GM23338 (cell line): ENCODE measurements around the gene SNX15. TPM values are rescaled to one million over a fixed set of nuclear protein-coding genes. Genes with fewer than 3 reads are reported as not detected.
"Not testable (repeated sequence)": the region's sequence is repeated elsewhere in the genome, so short reads cannot be mapped to it uniquely, and the experiment has no call there.

Source experiments
- ATAC-seq: fragments of 200-7000 bp; cut with Tn5 transposase; 3 replicates; pipeline ENCODE4 v1.9.1; 2020
- DNase-seq: peaks from one replicate; pipeline ENCODE4 v3.0.0-alpha.2; 2015; ENCODE audit warnings: low spot score
- H2AFZ ChIP-seq: fragments of 200-600 bp; sonication (generic); 2 replicates; pipeline ENCODE4 v1.8.0; 2016; ENCODE audit warnings: antibody characterized with exemption, mild to moderate bottlenecking, moderate library complexity
- H3F3A ChIP-seq: fragments of 200-600 bp; sonication (generic); replicated peaks from 2 replicates; pipeline ENCODE4 v1.8.0; 2017; ENCODE audit warnings: antibody characterized with exemption, mixed run types, low read depth
- H3K27ac ChIP-seq: fragments of 200-600 bp; sonication (generic); 2 replicates; pipeline ENCODE4 v1.6.1; 2016; ENCODE audit warnings: low read depth
- H3K27me3 ChIP-seq: fragments of 200-600 bp; sonication (generic); 2 replicates; pipeline ENCODE4 v1.8.0; 2016; ENCODE audit warnings: mild to moderate bottlenecking, mixed run types, moderate library complexity; ENCODE audit not compliant: insufficient read depth
- H3K36me3 ChIP-seq: fragments of 200-600 bp; sonication (generic); 2 replicates; pipeline ENCODE4 v1.8.0; 2016; ENCODE audit warnings: mild to moderate bottlenecking; ENCODE audit not compliant: insufficient read depth
- H3K4me1 ChIP-seq: fragments of 200-600 bp; sonication (generic); 2 replicates; pipeline ENCODE4 v1.8.0; 2016; ENCODE audit warnings: mild to moderate bottlenecking, moderate library complexity; ENCODE audit not compliant: insufficient read depth
- H3K4me2 ChIP-seq: fragments of 200-600 bp; sonication (generic); 2 replicates; pipeline ENCODE4 v1.7.1; 2017; ENCODE audit warnings: mixed run types
- H3K4me3 ChIP-seq: fragments of 200-600 bp; sonication (generic); 2 replicates; pipeline ENCODE4 v1.6.1; 2016; ENCODE audit warnings: mixed run types
- H3K79me2 ChIP-seq: fragments of 200-600 bp; sonication (generic); replicated peaks from 2 replicates; pipeline ENCODE4 v1.8.0; 2017; ENCODE audit warnings: mild to moderate bottlenecking; ENCODE audit not compliant: insufficient read depth
- H3K9me2 ChIP-seq: fragments of 200-600 bp; sonication (generic); 2 replicates; pipeline ENCODE4 v1.8.0; 2017; ENCODE audit not compliant: insufficient read depth
- H4K20me1 ChIP-seq: fragments of 200-600 bp; sonication (generic); replicated peaks from 2 replicates; pipeline ENCODE4 v1.8.0; 2017; ENCODE audit warnings: mild to moderate bottlenecking; ENCODE audit not compliant: insufficient read depth
- H3K27ac Mint-ChIP-seq: 2 replicates; pipeline ENCODE4 v1.8.0; 2020; ENCODE audit warnings: inconsistent platforms, mild to moderate bottlenecking, moderate library complexity, mixed read lengths
- H3K27me3 Mint-ChIP-seq: 3 replicates; pipeline ENCODE4 v1.8.0; 2022; ENCODE audit warnings: low read depth, mild to moderate bottlenecking, moderate library complexity, mixed read lengths, inconsistent platforms; ENCODE audit not compliant: insufficient read depth, poor library complexity
- H3K36me3 Mint-ChIP-seq: 3 replicates; pipeline ENCODE4 v1.8.0; 2021; ENCODE audit warnings: low read depth, mild to moderate bottlenecking, inconsistent platforms, moderate library complexity, mixed read lengths
- H3K4me1 Mint-ChIP-seq: 3 replicates; pipeline ENCODE4 v1.8.0; 2020; ENCODE audit warnings: mild to moderate bottlenecking, inconsistent platforms, mixed read lengths
- H3K4me3 Mint-ChIP-seq: 3 replicates; pipeline ENCODE4 v1.8.0; 2021; ENCODE audit warnings: moderate library complexity, mild to moderate bottlenecking, inconsistent platforms, mixed read lengths
- H3K9me3 Mint-ChIP-seq: 3 replicates; pipeline ENCODE4 v1.8.0; 2020; ENCODE audit warnings: moderate library complexity, mild to moderate bottlenecking, inconsistent platforms, mixed read lengths
- CREB1 ChIP-seq: fragments of 250-450 bp; sonication (Bioruptor Pico); IDR thresholded peaks from 2 replicates; pipeline ENCODE4 v1.5.0; 2020; ENCODE audit warnings: low read depth, mild to moderate bottlenecking, moderate library complexity
- EZH2 ChIP-seq: fragments of 200-600 bp; sonication (generic); IDR thresholded peaks from one replicate; pipeline ENCODE4 v1.8.0; 2017; ENCODE audit warnings: antibody characterized with exemption, mild to moderate bottlenecking, low read depth; ENCODE audit not compliant: unreplicated experiment
- EZH2phosphoT487 ChIP-seq: fragments of 200-600 bp; sonication (generic); IDR thresholded peaks from one replicate; pipeline ENCODE4 v1.8.1; 2018; ENCODE audit warnings: antibody characterized with exemption; ENCODE audit not compliant: unreplicated experiment
- POLR2AphosphoS5 ChIP-seq: IDR thresholded peaks from 2 replicates; pipeline ENCODE4 v1.6.1; 2016; ENCODE audit warnings: antibody characterized with exemption, low read depth
- STAT1 ChIP-seq: IDR thresholded peaks from one replicate; pipeline ENCODE4 v1.6.1; 2016; ENCODE audit warnings: antibody characterized with exemption; ENCODE audit not compliant: unreplicated experiment
- ZNF114 ChIP-seq: fragments of 250-450 bp; sonication (Bioruptor Pico); IDR thresholded peaks from 2 replicates; pipeline ENCODE4 v1.5.0; 2020; ENCODE audit warnings: mild to moderate bottlenecking, moderate library complexity
- ZNF331 ChIP-seq: fragments of 250-450 bp; sonication (Bioruptor Pico); IDR thresholded peaks from 2 replicates; pipeline ENCODE4 v1.5.0; 2020; ENCODE audit warnings: low read depth, mild to moderate bottlenecking, moderate library complexity
- polyA plus RNA-seq: library from polyadenylated mRNA; unstranded; fragments of >200 nt; fragmentation: Nextera tagmentation; extraction: Ambion mirVana; gene quantifications from 2 replicates; pipeline ENCODE4 v1.2.1, GENCODE V29; 2016
- total RNA-seq: library from RNA; depleted of rRNA; stranded (reverse); fragments of >200 nt; shearing (Covaris generic); gene quantifications from 2 replicates; pipeline ENCODE4 v1.2.3, GENCODE V29; 2014
- TF ChIP-seq, protein P1 (sequence below), 2 experiments: fragments of 200-600 bp in 1 of 2; sonication (generic) in 1 of 2; conservative IDR thresholded peaks; 2 replicates each; pipeline versions ENCODE4 v1.5.1 to v1.6.1; 2016 to 2017; ENCODE audit warnings: antibody characterized with exemption in 2 of 2, low read depth in 2 of 2, mild to moderate bottlenecking in 2 of 2, moderate library complexity in 1 of 2
- TF ChIP-seq, protein P2 (sequence below): IDR thresholded peaks from 2 replicates; pipeline ENCODE4 v1.6.1; 2016; ENCODE audit warnings: antibody characterized with exemption

Gene SNX15
- total and polyA plus RNA-seq, 2 experiments from 2014 or later, result 13.0 to 21.4 TPM

DNA sequence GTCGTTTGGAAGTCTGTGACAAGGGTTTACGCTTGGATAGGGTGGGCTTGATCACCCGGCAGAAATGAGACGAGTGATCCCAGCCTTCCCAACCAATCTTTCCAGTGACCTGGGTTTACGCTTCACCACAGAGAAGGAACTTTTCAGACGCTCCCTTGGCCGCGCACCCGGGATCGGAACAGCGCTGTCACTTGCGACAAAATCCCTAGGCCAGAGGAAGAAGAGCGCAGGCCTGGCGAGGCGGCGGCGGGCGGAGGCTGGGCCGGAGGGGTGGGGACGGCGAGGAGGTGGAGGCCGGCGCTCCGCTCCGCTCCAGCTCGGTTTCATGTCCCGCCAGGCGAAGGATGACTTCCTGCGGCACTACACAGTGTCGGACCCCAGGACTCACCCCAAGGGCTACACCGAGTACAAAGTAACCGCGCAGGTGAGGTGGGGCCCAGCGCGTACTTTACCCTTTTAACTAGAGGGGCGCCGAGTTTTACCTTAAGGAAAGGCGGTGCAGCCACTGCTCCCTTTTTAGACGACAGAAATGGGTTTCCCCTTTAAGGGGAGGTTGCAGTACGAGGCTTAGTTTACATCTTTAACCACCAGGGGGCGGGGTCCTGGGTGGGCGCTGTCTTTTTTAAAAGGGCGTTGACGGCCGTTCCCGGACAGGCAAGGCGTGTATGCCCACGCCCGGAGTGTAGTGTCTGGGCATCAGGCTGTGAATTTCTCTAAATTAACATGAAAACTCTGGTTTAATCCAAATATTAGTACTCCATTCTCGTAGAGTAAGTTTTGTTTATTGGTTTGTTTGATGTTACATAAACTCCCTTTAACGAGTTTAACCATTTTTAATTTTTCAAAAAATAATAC lies at the start of gene SNX15 (continued):
- TF ChIP-seq ZNF331, result no peak

DNA sequence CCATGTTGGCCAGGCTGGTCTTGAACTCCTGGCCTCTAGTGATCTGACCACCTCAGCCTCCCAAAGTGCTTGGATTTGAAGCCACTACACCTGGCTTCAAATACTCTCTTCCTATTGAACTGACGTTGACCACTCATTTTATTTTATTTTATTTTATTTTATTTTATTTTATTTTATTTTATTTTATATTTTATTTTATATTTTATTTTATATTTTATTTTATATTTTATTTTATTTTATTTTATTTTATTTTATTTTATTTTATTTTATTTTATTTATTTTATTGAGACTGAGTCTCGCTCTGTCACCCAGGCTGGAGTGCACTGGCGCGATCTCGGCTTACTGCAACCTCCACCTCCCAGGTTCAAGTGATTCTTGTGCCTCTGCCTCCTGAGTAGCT lies 43.9 kb upstream of the SNX15 start:
- H3K27me3 ChIP-seq, H3K4me2 ChIP-seq, H3K9me2 ChIP-seq, H3K36me3 Mint-ChIP-seq, ATAC-seq, H4K20me1 ChIP-seq, H3K4me1 Mint-ChIP-seq, H3K79me2 ChIP-seq, H3K9me3 Mint-ChIP-seq, H3F3A ChIP-seq, H3K4me3 Mint-ChIP-seq, H3K36me3 ChIP-seq, H3K4me3 ChIP-seq, DNase-seq, H3K27ac ChIP-seq, H3K27ac Mint-ChIP-seq, H3K27me3 Mint-ChIP-seq, H2AFZ ChIP-seq, H3K4me1 ChIP-seq: not testable (repeated sequence)

DNA sequence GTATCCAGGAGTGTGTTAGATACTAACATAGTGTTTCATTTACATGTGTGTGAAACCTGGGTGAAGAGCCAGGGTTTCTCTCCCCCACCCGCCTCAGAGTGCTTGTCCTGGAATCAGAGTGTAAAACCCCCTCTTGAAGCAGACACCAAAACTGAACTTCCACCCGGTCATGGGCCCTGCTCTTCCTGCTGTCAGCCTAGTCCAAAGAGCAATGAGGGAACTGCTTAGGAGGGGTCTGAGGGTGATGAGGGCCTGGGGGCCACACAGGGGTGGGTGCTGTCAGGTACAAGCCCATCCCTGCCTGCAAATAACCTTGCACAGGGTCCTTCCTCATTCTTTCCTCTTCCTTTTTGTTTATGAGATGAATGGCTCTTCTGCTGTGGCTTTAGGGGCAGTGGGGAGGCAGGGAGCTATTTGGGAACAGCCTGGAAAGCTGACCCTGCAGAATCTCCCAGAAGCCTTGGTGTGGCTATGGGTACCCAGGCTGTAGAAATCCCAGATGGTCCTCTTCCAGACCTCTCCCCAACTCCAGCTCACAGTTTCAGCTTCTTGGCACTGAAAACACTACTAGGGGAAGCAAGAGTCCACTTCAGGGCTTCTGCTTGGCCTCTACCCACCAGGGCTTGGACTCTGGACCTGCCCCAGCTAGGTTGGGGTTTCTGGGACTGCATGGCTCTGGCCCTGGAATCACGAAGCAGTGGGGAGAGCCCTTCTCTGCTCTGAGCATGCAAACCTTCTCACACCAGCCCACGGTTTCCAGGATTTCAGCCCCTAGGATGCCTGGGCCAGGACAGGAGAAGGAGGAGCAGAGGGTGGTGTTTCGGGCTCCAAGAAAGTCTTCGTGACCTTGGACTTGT lies 39.0 kb upstream of the SNX15 start:
- H3K4me2 ChIP-seq, result no peak overlapping the region
- no peaks in the 10 kb centered on the region for H3K9me2 ChIP-seq
- H3K36me3 ChIP-seq, result no peaks in the 10 kb centered on the region
- no peak for DNase-seq
- H3K4me3 ChIP-seq, result no peak overlapping the region
- H3F3A ChIP-seq, result no peaks in the 10 kb centered on the region
- no peaks in the 10 kb centered on the region for H3K27me3 ChIP-seq
- H3K4me3 Mint-ChIP-seq, result no peak overlapping the region
- H3K27me3 Mint-ChIP-seq, result peaks cover 10% of the 10 kb centered on the region
- H3K4me1 Mint-ChIP-seq, result peaks cover 2% of the 10 kb centered on the region; the same call in 1 of the 3 replicates
- ATAC-seq, result no peak
- H3K9me3 Mint-ChIP-seq, result no peaks in the 10 kb centered on the region
- H3K4me1 ChIP-seq, result no peaks in the 10 kb centered on the region
- no peaks in the 10 kb centered on the region for H4K20me1 ChIP-seq
- no peaks in the 10 kb centered on the region for H3K36me3 Mint-ChIP-seq
- H3K79me2 ChIP-seq, result no peaks in the 10 kb centered on the region
- H3K27ac Mint-ChIP-seq, result no peak overlapping the region
- H2AFZ ChIP-seq, result no peak overlapping the region
- H3K27ac ChIP-seq, result no peak overlapping the region
- TF ChIP-seq EZH2phosphoT487, result no peak
- TF ChIP-seq POLR2AphosphoS5, result no peak
- TF ChIP-seq, protein P1, sequence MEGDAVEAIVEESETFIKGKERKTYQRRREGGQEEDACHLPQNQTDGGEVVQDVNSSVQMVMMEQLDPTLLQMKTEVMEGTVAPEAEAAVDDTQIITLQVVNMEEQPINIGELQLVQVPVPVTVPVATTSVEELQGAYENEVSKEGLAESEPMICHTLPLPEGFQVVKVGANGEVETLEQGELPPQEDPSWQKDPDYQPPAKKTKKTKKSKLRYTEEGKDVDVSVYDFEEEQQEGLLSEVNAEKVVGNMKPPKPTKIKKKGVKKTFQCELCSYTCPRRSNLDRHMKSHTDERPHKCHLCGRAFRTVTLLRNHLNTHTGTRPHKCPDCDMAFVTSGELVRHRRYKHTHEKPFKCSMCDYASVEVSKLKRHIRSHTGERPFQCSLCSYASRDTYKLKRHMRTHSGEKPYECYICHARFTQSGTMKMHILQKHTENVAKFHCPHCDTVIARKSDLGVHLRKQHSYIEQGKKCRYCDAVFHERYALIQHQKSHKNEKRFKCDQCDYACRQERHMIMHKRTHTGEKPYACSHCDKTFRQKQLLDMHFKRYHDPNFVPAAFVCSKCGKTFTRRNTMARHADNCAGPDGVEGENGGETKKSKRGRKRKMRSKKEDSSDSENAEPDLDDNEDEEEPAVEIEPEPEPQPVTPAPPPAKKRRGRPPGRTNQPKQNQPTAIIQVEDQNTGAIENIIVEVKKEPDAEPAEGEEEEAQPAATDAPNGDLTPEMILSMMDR (conservative IDR thresholded peaks at IDR 0.05; ENCODE audit: low read depth in 2 of 2), result no peak
- TF ChIP-seq ZNF114, result no peak
- TF ChIP-seq CREB1 (CRISPR knock-in tag), result no peak
- TF ChIP-seq, protein P2, sequence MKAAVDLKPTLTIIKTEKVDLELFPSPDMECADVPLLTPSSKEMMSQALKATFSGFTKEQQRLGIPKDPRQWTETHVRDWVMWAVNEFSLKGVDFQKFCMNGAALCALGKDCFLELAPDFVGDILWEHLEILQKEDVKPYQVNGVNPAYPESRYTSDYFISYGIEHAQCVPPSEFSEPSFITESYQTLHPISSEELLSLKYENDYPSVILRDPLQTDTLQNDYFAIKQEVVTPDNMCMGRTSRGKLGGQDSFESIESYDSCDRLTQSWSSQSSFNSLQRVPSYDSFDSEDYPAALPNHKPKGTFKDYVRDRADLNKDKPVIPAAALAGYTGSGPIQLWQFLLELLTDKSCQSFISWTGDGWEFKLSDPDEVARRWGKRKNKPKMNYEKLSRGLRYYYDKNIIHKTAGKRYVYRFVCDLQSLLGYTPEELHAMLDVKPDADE, result no peak
- TF ChIP-seq EZH2, result no peak
- TF ChIP-seq STAT1, result no peak
